ENCODE data around the gene REXO4.

REXO4 gene

GRCh38 chr9:133464638-133465037 is 46.8 kb upstream of the REXO4 start:
- Histone ChIP-seq H4K91ac (ENCODE audit: low read depth, low read length, poor library complexity) (no peak overlapping the region), H3K27ac (replicated peaks; ENCODE audit: low read length) (no peak overlapping the region), H3K4me3 (ENCODE audit: low read length in 2 of 2) (no peak overlapping the region), H2BK5ac (ENCODE audit: low read length) (no peak overlapping the region), H3K79me1 (ENCODE audit: low read depth, low read length) (peaks cover 23% of the 10 kb centered on the region), H2BK15ac (ENCODE audit: low read length) (no peak overlapping the region), H3K4me1 (ENCODE audit: control insufficient read depth in 2 of 2, insufficient read depth in 1 of 2, low read depth in 1 of 2, low read length in 2 of 2) (peaks cover 7 to 16% of the 10 kb centered on the region in 2 donors), H3K14ac (ENCODE audit: low read length) (no peak overlapping the region), H2AFZ (ENCODE audit: low read length) (no peak overlapping the region), H2BK120ac (ENCODE audit: low read depth, low read length) (no peak overlapping the region), H3K36me3 (replicated peaks in 1 of 2; ENCODE audit: control insufficient read depth in 2 of 2, insufficient read depth in 2 of 2, low read length in 2 of 2) (peaks cover 7 to 45% of the 10 kb centered on the region in 2 donors), H2AK5ac (ENCODE audit: low read depth, low read length) (no peak overlapping the region), H3K9ac (ENCODE audit: low read depth, low read length, poor library complexity) (no peak overlapping the region), H3K23ac (ENCODE audit: low read depth, low read length, poor library complexity) (no peak overlapping the region), H3K4me2 (ENCODE audit: insufficient read depth, low read length, poor library complexity, severe bottlenecking) (no peak overlapping the region), H4K8ac (ENCODE audit: low read depth, low read length) (no peak overlapping the region), H3K9me3 (replicated peaks in 1 of 2; ENCODE audit: control insufficient read depth in 2 of 2, insufficient read depth in 1 of 2, low read depth in 1 of 2, low read length in 2 of 2) (no peaks in the 10 kb centered on the region), H3K27me3 (ENCODE audit: control insufficient read depth in 3 of 3, insufficient read depth in 3 of 3, low read depth in 1 of 3, low read length in 3 of 3) (no peaks in the 10 kb centered on the region), H3K4ac (ENCODE audit: low read length) (no peak overlapping the region), H2BK12ac (ENCODE audit: low read length) (no peak overlapping the region), H3K18ac (ENCODE audit: low read length) (no peak overlapping the region)
- WGBS, 2 donors (ENCODE audit: extremely low coverage in 2 of 2, insufficient read length in 2 of 2, insufficient replicate concordance in 1 of 2): no CpG with 5 or more reads among the region's 10 CpGs
- no peak for DNase-seq (ENCODE audit: low spot score)

- no peak overlapping the region for H4K91ac ChIP-seq (ENCODE audit: low read depth, low read length, poor library complexity)
- no peak overlapping the region for H3K18ac ChIP-seq (ENCODE audit: low read length)
- peaks cover 7 to 19% of the 10 kb centered on the region in 2 donors for H3K4me1 ChIP-seq (ENCODE audit: control insufficient read depth in 2 of 2, insufficient read depth in 1 of 2, low read depth in 1 of 2, low read length in 2 of 2)
- H3K14ac ChIP-seq (ENCODE audit: low read length): no peak overlapping the region
- no peak overlapping the region for H2BK120ac ChIP-seq (ENCODE audit: low read depth, low read length)
- no CpG with 5 or more reads among the region's 24 CpGs for WGBS, 2 donors (ENCODE audit: extremely low coverage in 2 of 2, insufficient read length in 2 of 2, insufficient replicate concordance in 1 of 2)
- no peak overlapping the region for H3K4ac ChIP-seq (ENCODE audit: low read length)
- no peak overlapping the region for H2BK12ac ChIP-seq (ENCODE audit: low read length)
- H2AK5ac ChIP-seq (ENCODE audit: low read depth, low read length): no peak overlapping the region
- H3K9me3 ChIP-seq (replicated peaks in 1 of 2; ENCODE audit: control insufficient read depth in 2 of 2, insufficient read depth in 1 of 2, low read depth in 1 of 2, low read length in 2 of 2): no peaks in the 10 kb centered on the region
- H3K27me3 ChIP-seq (ENCODE audit: control insufficient read depth in 3 of 3, insufficient read depth in 3 of 3, low read depth in 1 of 3, low read length in 3 of 3): no peaks in the 10 kb centered on the region
- no peak overlapping the region for H3K4me2 ChIP-seq (ENCODE audit: insufficient read depth, low read length, poor library complexity, severe bottlenecking)
- no peak overlapping the region for H2AFZ ChIP-seq (ENCODE audit: low read length)
- no peak overlapping the region for H2BK15ac ChIP-seq (ENCODE audit: low read length)
- peaks cover 7 to 45% of the 10 kb centered on the region in 2 donors for H3K36me3 ChIP-seq (replicated peaks in 1 of 2; ENCODE audit: control insufficient read depth in 2 of 2, insufficient read depth in 2 of 2, low read length in 2 of 2)
- no peak overlapping the region for H3K9ac ChIP-seq (ENCODE audit: low read depth, low read length, poor library complexity)
- no peak overlapping the region for H2BK5ac ChIP-seq (ENCODE audit: low read length)
- no peak overlapping the region for H4K8ac ChIP-seq (ENCODE audit: low read depth, low read length)
- peaks cover 23% of the 10 kb centered on the region for H3K79me1 ChIP-seq (ENCODE audit: low read depth, low read length)
- no peak overlapping the region for H3K4me3 ChIP-seq (ENCODE audit: low read length in 2 of 2)
- peak overlapping the region; percentile 82 for H3K23ac ChIP-seq (ENCODE audit: low read depth, low read length, poor library complexity)
- DNase-seq (ENCODE audit: low spot score): no peak
- H3K27ac ChIP-seq (replicated peaks; ENCODE audit: low read length): no peak overlapping the region
These were observed 46.2 kb upstream of the REXO4 start for GRCh38 chr9:133463864-133464615.

- no CpG with 5 or more reads among the region's 22 CpGs for WGBS, 2 donors (ENCODE audit: extremely low coverage in 2 of 2, insufficient read length in 2 of 2, insufficient replicate concordance in 1 of 2)
- no peak overlapping the region for H3K4ac ChIP-seq (ENCODE audit: low read length)
These were observed 45.5 kb upstream of the REXO4 start for GRCh38 chr9:133463234-133463863.

GRCh38 chr9:133461975-133462374 is 44.2 kb upstream of the REXO4 start:
- H2BK12ac ChIP-seq (ENCODE audit: low read length): peak overlapping the region; percentile 41
- H2AK5ac ChIP-seq (ENCODE audit: low read depth, low read length): peak overlapping the region; percentile 63
- no peak overlapping the region for H3K27ac ChIP-seq (replicated peaks; ENCODE audit: low read length)
- WGBS, 2 donors (ENCODE audit: extremely low coverage in 2 of 2, insufficient read length in 2 of 2, insufficient replicate concordance in 1 of 2): no CpG with 5 or more reads among the region's 4 CpGs
- no peak overlapping the region for H2BK5ac ChIP-seq (ENCODE audit: low read length)
- DNase-seq (ENCODE audit: low spot score): no peak
- H3K18ac ChIP-seq (ENCODE audit: low read length): no peak overlapping the region
- peak overlapping the region; percentile 91 for H3K23ac ChIP-seq (ENCODE audit: low read depth, low read length, poor library complexity)
- peaks cover 0 to 2% (median 0%) of the 10 kb centered on the region in 3 experiments for H3K27me3 ChIP-seq (ENCODE audit: control insufficient read depth in 3 of 3, insufficient read depth in 3 of 3, low read depth in 1 of 3, low read length in 3 of 3)
- peaks cover 23% of the 10 kb centered on the region for H3K79me1 ChIP-seq (ENCODE audit: low read depth, low read length)
- no peak overlapping the region for H2BK120ac ChIP-seq (ENCODE audit: low read depth, low read length)
- H3K9me3 ChIP-seq (replicated peaks in 1 of 2; ENCODE audit: control insufficient read depth in 2 of 2, insufficient read depth in 1 of 2, low read depth in 1 of 2, low read length in 2 of 2): no peaks in the 10 kb centered on the region
- no peak overlapping the region for H3K14ac ChIP-seq (ENCODE audit: low read length)
- H3K9ac ChIP-seq (ENCODE audit: low read depth, low read length, poor library complexity): peak overlapping the region; percentile 10
- H3K36me3 ChIP-seq (replicated peaks in 1 of 2; ENCODE audit: control insufficient read depth in 2 of 2, insufficient read depth in 2 of 2, low read length in 2 of 2): peaks cover 5 to 33% of the 10 kb centered on the region in 2 donors
- no peak overlapping the region for H3K4ac ChIP-seq (ENCODE audit: low read length)
- no peak overlapping the region for H4K8ac ChIP-seq (ENCODE audit: low read depth, low read length)
- H4K91ac ChIP-seq (ENCODE audit: low read depth, low read length, poor library complexity): no peak overlapping the region
- peak overlapping the region in 1 of 2 donors; percentile 61 for H3K4me3 ChIP-seq (ENCODE audit: low read length in 2 of 2)
- H3K4me2 ChIP-seq (ENCODE audit: insufficient read depth, low read length, poor library complexity, severe bottlenecking): no peak overlapping the region
- H3K4me1 ChIP-seq (ENCODE audit: control insufficient read depth in 2 of 2, insufficient read depth in 1 of 2, low read depth in 1 of 2, low read length in 2 of 2): peaks cover 10 to 24% of the 10 kb centered on the region in 2 donors
- H2AFZ ChIP-seq (ENCODE audit: low read length): no peak overlapping the region
- no peak overlapping the region for H2BK15ac ChIP-seq (ENCODE audit: low read length)

More at GRCh38 chr9:133463234-133463863, 45.5 kb upstream of the REXO4 start:
- Histone ChIP-seq H3K27me3 (ENCODE audit: control insufficient read depth in 3 of 3, insufficient read depth in 3 of 3, low read depth in 1 of 3, low read length in 3 of 3) (peaks cover 0 to 2% (median 0%) of the 10 kb centered on the region in 3 experiments), H3K4me2 (ENCODE audit: insufficient read depth, low read length, poor library complexity, severe bottlenecking) (no peak overlapping the region), H3K14ac (ENCODE audit: low read length) (no peak overlapping the region), H3K79me1 (ENCODE audit: low read depth, low read length) (peaks cover 23% of the 10 kb centered on the region), H3K23ac (ENCODE audit: low read depth, low read length, poor library complexity) (peak overlapping the region; percentile 25), H3K18ac (ENCODE audit: low read length) (no peak overlapping the region), H2AK5ac (ENCODE audit: low read depth, low read length) (peak overlapping the region; percentile 52), H3K9me3 (replicated peaks in 1 of 2; ENCODE audit: control insufficient read depth in 2 of 2, insufficient read depth in 1 of 2, low read depth in 1 of 2, low read length in 2 of 2) (no peaks in the 10 kb centered on the region), H2BK15ac (ENCODE audit: low read length) (no peak overlapping the region), H2BK5ac (ENCODE audit: low read length) (no peak overlapping the region), H2AFZ (ENCODE audit: low read length) (no peak overlapping the region), H3K27ac (replicated peaks; ENCODE audit: low read length) (no peak overlapping the region), H3K4me1 (ENCODE audit: control insufficient read depth in 2 of 2, insufficient read depth in 1 of 2, low read depth in 1 of 2, low read length in 2 of 2) (peaks cover 10 to 24% of the 10 kb centered on the region in 2 donors), H2BK12ac (ENCODE audit: low read length) (no peak overlapping the region), H2BK120ac (ENCODE audit: low read depth, low read length) (no peak overlapping the region), H4K8ac (ENCODE audit: low read depth, low read length) (peak overlapping the region; percentile 32), H4K91ac (ENCODE audit: low read depth, low read length, poor library complexity) (no peak overlapping the region), H3K4me3 (ENCODE audit: low read length in 2 of 2) (no peak overlapping the region), H3K36me3 (replicated peaks in 1 of 2; ENCODE audit: control insufficient read depth in 2 of 2, insufficient read depth in 2 of 2, low read length in 2 of 2) (peaks cover 7 to 39% of the 10 kb centered on the region in 2 donors), H3K9ac (ENCODE audit: low read depth, low read length, poor library complexity) (no peak overlapping the region)
- DNase-seq (ENCODE audit: low spot score): no peak
